ENCODE results near the gene C20orf204.

C20orf204 gene

DNA sequence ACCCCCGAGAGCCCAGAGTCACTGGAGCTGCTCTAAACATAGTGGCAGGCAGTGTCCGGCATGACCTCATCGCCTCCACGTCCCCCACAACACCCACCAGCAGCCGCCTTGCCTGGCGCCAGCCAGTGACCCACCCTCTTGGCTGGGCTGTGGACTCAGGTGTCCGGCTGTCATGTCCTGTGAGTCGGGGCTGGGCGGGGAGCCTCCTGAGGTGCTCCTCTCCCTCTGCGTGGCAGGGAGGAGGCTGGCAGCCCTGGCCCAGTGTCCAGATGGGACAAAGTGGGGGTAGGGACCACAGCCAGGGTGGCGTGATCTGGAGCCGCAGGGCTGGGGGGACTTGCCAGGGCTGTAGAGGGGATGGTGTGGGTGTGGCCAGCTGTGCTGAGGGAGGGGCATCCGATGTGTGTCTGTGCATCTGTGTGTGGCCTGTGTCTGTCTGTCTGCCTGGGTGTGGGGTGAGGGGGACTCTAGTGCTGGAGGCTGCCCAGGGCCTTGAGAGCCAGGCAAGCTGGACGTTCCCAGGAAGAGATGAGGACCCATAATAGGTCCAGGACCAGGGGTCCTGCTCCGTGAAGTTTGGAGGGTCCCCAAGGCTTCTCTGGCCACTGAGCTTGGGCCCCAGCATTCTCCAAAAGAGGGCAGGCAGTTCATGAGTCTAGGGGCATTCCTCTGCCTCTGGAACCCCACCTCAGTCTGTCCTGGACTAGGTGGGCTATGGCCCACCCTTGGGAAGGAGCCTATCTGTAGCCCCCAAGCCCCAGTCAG lies 15.8 kb downstream of the C20orf204 start:
- DNase-seq (ENCODE audit: low spot score): no peak
- TF ChIP-seq CTCF (IDR thresholded peaks at IDR 0.05; ENCODE audit: extremely low read depth, missing control alignments): no peak

- DNase-seq (ENCODE audit: low spot score): no peak
- no peak for TF ChIP-seq CTCF (IDR thresholded peaks at IDR 0.05; ENCODE audit: extremely low read depth, missing control alignments)
Observed at GRCh38 chr20:64052326-64052722, 16.3 kb downstream of the C20orf204 start.

GRCh38 chr20:64052987-64053840 lies 17.2 kb downstream of the C20orf204 start:
- TF ChIP-seq CTCF (IDR thresholded peaks at IDR 0.05; ENCODE audit: extremely low read depth, missing control alignments): no peak
- DNase-seq (ENCODE audit: low spot score): no peak

GRCh38 chr20:64053841-64054661 lies 18.1 kb downstream of the C20orf204 start:
- no peak for TF ChIP-seq CTCF (IDR thresholded peaks at IDR 0.05; ENCODE audit: extremely low read depth, missing control alignments)
- peak; percentile 70 for DNase-seq (ENCODE audit: low spot score)

DNA sequence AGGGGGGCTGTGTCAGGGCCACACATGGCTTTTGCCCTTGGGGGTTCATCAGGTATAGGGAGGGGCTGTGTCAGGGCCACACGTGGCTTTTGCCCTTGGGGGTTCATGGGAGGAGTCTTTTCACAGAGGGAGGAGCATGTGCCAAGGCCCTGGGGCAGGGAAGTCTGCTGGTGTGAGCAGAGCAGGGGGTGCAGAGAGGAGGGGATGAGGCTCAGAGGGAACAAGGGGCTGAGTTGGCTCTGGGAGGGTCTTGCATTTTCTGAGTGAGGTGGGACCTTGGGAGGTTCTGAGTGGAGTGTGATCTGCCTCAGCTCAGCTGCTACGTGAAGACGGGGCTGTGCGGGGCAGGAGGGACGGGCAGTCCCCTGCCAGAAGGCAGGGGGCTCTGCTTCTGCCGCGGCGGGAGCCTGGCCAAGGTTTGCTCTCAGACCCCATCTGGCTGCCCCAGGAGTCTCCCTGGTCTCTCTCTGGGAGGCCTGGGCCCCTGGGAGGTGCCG lies 19.5 kb downstream of the C20orf204 start:
- DNase-seq (ENCODE audit: low spot score): no peak
- no peak for TF ChIP-seq CTCF (IDR thresholded peaks at IDR 0.05; ENCODE audit: extremely low read depth, missing control alignments)

DNA sequence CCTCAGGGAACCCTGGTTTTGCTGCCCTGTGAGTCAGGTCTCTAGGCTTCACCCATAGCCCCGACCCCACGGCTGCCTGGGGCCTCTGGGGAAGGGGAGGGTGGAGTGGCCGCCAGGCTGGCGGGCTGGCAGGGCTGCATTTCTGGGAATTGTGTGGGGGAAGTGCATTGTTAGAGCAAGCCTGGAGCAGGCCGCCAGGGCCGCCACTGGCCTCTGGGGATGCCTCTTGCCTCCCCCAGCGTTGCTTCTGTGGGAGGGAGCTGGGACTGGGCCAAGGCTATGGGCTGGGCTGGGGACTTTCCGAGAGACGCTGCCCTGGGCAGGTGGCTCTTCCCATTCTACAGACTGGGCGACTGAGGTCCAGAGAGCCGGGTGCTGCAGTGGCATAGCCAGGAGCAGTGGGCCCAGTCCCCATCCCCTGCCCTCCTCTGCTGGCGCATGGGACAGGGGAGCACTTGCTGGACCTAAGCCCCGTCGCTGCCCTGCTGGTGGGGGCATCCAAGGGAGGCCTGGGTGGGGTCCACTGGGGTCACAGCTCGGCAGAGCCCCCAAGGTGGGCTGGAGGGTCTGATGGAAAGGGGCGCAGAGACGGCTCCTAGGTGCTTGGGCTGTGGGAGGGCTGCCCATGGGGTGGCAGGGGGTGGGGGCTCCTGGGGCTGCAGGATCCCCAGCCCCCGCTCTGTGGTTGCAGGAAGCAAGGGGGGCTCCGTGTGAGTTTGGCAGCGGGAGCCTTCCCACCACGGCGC lies 20.1 kb downstream of the C20orf204 start:
- TF ChIP-seq CTCF (IDR thresholded peaks at IDR 0.05; ENCODE audit: extremely low read depth, missing control alignments): no peak
- no peak for DNase-seq (ENCODE audit: low spot score)
